ENCODE measurements around the gene RAB27B.

Gene RAB27B

GRCh38 chr18:54924948-54925347 is 96.7 kb downstream of the RAB27B start:
- TF ChIP-seq EZH2 (IDR thresholded peaks at IDR 0.05; ENCODE audit: borderline replicate concordance, low read length) (no peak), CTCF (IDR thresholded peaks at IDR 0.05; ENCODE audit: low read length) (no peak)

GRCh38 chr18:54926593-54927325 is 98.5 kb downstream of the RAB27B start:
- Histone ChIP-seq H3K9me3 (ENCODE audit: low read length) (no peaks in the 10 kb centered on the region), H3K4me3 (ENCODE audit: low read depth, low read length, poor library complexity, severe bottlenecking) (no peak overlapping the region), H3K4me1 (ENCODE audit: insufficient read depth, low read length, severe bottlenecking) (no peaks in the 10 kb centered on the region), H3K27me3 (ENCODE audit: insufficient read depth, low read length) (no peaks in the 10 kb centered on the region), H4K20me1 (ENCODE audit: insufficient read depth, low read length) (no peaks in the 10 kb centered on the region), H3K79me2 (ENCODE audit: insufficient read depth, low read length) (no peaks in the 10 kb centered on the region), H3K9me2 (ENCODE audit: low read depth, low read length) (no peaks in the 10 kb centered on the region), H3K4me2 (ENCODE audit: low read length) (no peak overlapping the region), H3K9ac (ENCODE audit: low read length) (no peak overlapping the region), H3F3A (ENCODE audit: insufficient read depth, low read length) (no peaks in the 10 kb centered on the region), H3K36me3 (ENCODE audit: insufficient read depth, low read length) (no peaks in the 10 kb centered on the region), H3K27ac (ENCODE audit: low read depth, low read length, poor library complexity, severe bottlenecking) (no peak overlapping the region), H2AFZ (ENCODE audit: low read length) (no peak overlapping the region)
- TF ChIP-seq CTCF (IDR thresholded peaks at IDR 0.05; ENCODE audit: low read length): no peak
- no peak for TF ChIP-seq EZH2 (IDR thresholded peaks at IDR 0.05; ENCODE audit: borderline replicate concordance, low read length)

More at GRCh38 chr18:54924948-54925347, 96.7 kb downstream of the RAB27B start:
- no peaks in the 10 kb centered on the region for H3K9me2 ChIP-seq (ENCODE audit: low read depth, low read length)
- H3K27me3 ChIP-seq (ENCODE audit: insufficient read depth, low read length): no peaks in the 10 kb centered on the region
- H3K79me2 ChIP-seq (ENCODE audit: insufficient read depth, low read length): no peaks in the 10 kb centered on the region
- H3F3A ChIP-seq (ENCODE audit: insufficient read depth, low read length): no peaks in the 10 kb centered on the region
- H3K9me3 ChIP-seq (ENCODE audit: low read length): no peaks in the 10 kb centered on the region
- no peak overlapping the region for H3K9ac ChIP-seq (ENCODE audit: low read length)
- no peak overlapping the region for H3K4me3 ChIP-seq (ENCODE audit: low read depth, low read length, poor library complexity, severe bottlenecking)
- no peak overlapping the region for H3K4me2 ChIP-seq (ENCODE audit: low read length)
- H3K36me3 ChIP-seq (ENCODE audit: insufficient read depth, low read length): no peaks in the 10 kb centered on the region
- no peak overlapping the region for H3K27ac ChIP-seq (ENCODE audit: low read depth, low read length, poor library complexity, severe bottlenecking)
- no peak overlapping the region for H2AFZ ChIP-seq (ENCODE audit: low read length)
- H3K4me1 ChIP-seq (ENCODE audit: insufficient read depth, low read length, severe bottlenecking): no peaks in the 10 kb centered on the region
- H4K20me1 ChIP-seq (ENCODE audit: insufficient read depth, low read length): no peaks in the 10 kb centered on the region

GRCh38 chr18:54928236-54928635 is 100.0 kb downstream of the RAB27B start:
- Histone ChIP-seq H3K9me3 (ENCODE audit: low read length) (no peaks in the 10 kb centered on the region), H3F3A (ENCODE audit: insufficient read depth, low read length) (no peaks in the 10 kb centered on the region), H3K27me3 (ENCODE audit: insufficient read depth, low read length) (no peaks in the 10 kb centered on the region), H3K4me2 (ENCODE audit: low read length) (no peak overlapping the region), H3K4me1 (ENCODE audit: insufficient read depth, low read length, severe bottlenecking) (no peaks in the 10 kb centered on the region), H3K79me2 (ENCODE audit: insufficient read depth, low read length) (no peaks in the 10 kb centered on the region), H3K36me3 (ENCODE audit: insufficient read depth, low read length) (no peaks in the 10 kb centered on the region), H3K27ac (ENCODE audit: low read depth, low read length, poor library complexity, severe bottlenecking) (no peak overlapping the region), H3K9me2 (ENCODE audit: low read depth, low read length) (no peaks in the 10 kb centered on the region), H3K4me3 (ENCODE audit: low read depth, low read length, poor library complexity, severe bottlenecking) (no peak overlapping the region), H2AFZ (ENCODE audit: low read length) (no peak overlapping the region), H4K20me1 (ENCODE audit: insufficient read depth, low read length) (no peaks in the 10 kb centered on the region), H3K9ac (ENCODE audit: low read length) (no peak overlapping the region)
- TF ChIP-seq CTCF (IDR thresholded peaks at IDR 0.05; ENCODE audit: low read length) (no peak), EZH2 (IDR thresholded peaks at IDR 0.05; ENCODE audit: borderline replicate concordance, low read length) (no peak)
